ENCODE measurements around the gene NEDD8. TPM values are rescaled to one million over a fixed set of nuclear protein-coding genes. Genes with fewer than 3 reads are reported as not detected.
A peak's percentile ranks its signal among the peaks of the same experiment; 100 is the strongest.
"Not testable (repeated sequence)": the region's sequence is repeated elsewhere in the genome, so short reads cannot be mapped to it uniquely, and the experiment has no call there.

Gene NEDD8
- total and polyA plus RNA-seq, 2 donors (not counting 3 experiments of a cell fraction or from before 2014, with no cell fraction given), result 243 to 316 TPM

GRCh38 chr14:24224618-24225071 is 7.5 kb downstream of the NEDD8 start:
- intact Hi-C loops (cut with micrococcal nuclease), result loop anchor here (1.0 kb wide), 5 partner anchors 8 to 47 kb away; partner anchors contain the start of genes CHMP4A, GMPR2, NEDD8 and RABGGTA
- Histone ChIP-seq H3K27ac (ENCODE audit: insufficient read depth, low read depth, low read length) (peak overlapping the region; percentile 99), H3K79me2 (ENCODE audit: control insufficient read depth, insufficient read depth, low read length) (peaks cover 75% of the 10 kb centered on the region), H3K9me3 (replicated peaks; ENCODE audit: control insufficient read depth, insufficient read depth, low read length) (no peaks in the 10 kb centered on the region), H4K20me1 (replicated peaks; ENCODE audit: control insufficient read depth, extremely low read depth, insufficient read depth, low read length) (no peaks in the 10 kb centered on the region), H3K4me2 (ENCODE audit: insufficient read depth, low read length) (peak overlapping the region; percentile 56), H3K36me3 (ENCODE audit: control insufficient read depth in 2 of 2, extremely low read depth in 1 of 2, insufficient read depth in 2 of 2, low read length in 2 of 2) (peaks cover 0 to 6% of the 10 kb centered on the region in 2 experiments), H3K9me1 (replicated peaks; ENCODE audit: control insufficient read depth, extremely low read depth, insufficient read depth, low read length) (no peaks in the 10 kb centered on the region), H3K4me3 (replicated peaks in 1 of 3; ENCODE audit: insufficient read depth in 1 of 3, low read depth in 1 of 3, low read length in 3 of 3) (no peak overlapping the region), H3K9ac (replicated peaks; ENCODE audit: extremely low read depth, insufficient read depth, low read length) (peak overlapping the region; percentile 73), H2AFZ (ENCODE audit: low read depth, low read length) (no peak overlapping the region), H3K4me1 (ENCODE audit: control insufficient read depth, extremely low read depth, insufficient read depth, low read length) (peaks cover 28% of the 10 kb centered on the region), H3K27me3 (ENCODE audit: control insufficient read depth in 2 of 2, insufficient read depth in 2 of 2, low read length in 2 of 2) (no peaks in the 10 kb centered on the region)
- peak; percentile 95 for DNase-seq (ENCODE audit: low read depth, low spot score)
- dilution Hi-C loops (cut with MboI; ENCODE audit: extremely low pct_ligation_motif_present, low sequenced_read_pairs), result no loop called here
- POLR2A ChIA-PET, result interaction anchor here (0.6 to 3.1 kb wide), 3 partner anchors 10 to 22 kb away, joined by 3 to 21 read pairs (median 4); partner anchors contain the start of genes CHMP4A and MDP1
- BruUV-seq (replicated peaks), result no TSS peak
- TF ChIP-seq GATA2 (IDR thresholded peaks at IDR 0.05; ENCODE audit: insufficient read depth, insufficient read length, low read depth, low read length), result peak; percentile 94
- peak; percentile 78 for TF ChIP-seq POLR2AphosphoS5 (IDR thresholded peaks at IDR 0.05; ENCODE audit: insufficient read depth, low read depth, low read length)
- no peak for TF ChIP-seq MYC (IDR thresholded peaks at IDR 0.05; ENCODE audit: low read depth, low read length)
- peak; percentile 93 for TF ChIP-seq JUN (IDR thresholded peaks at IDR 0.05; ENCODE audit: borderline replicate concordance, insufficient read depth, insufficient read length, low read depth)
- no peak for TF ChIP-seq CTCF (IDR thresholded peaks at IDR 0.05; ENCODE audit: extremely low read depth in 1 of 2, insufficient read depth in 1 of 2, low read depth in 1 of 2, low read length in 2 of 2)
- TF ChIP-seq FOS (IDR thresholded peaks at IDR 0.05; ENCODE audit: borderline replicate concordance, insufficient read depth, low read length), result peak; percentile 83
- FAIRE-seq, result peak; percentile 88
- CTCF ChIA-PET, result interaction anchor here (1.0 to 2.5 kb wide), 7 partner anchors 9 to 83 kb away, joined by 3 to 23 read pairs (median 8); partner anchors contain the start of genes CHMP4A, CIDEB, MDP1 and TINF2

- H3K4me3 ChIP-seq (replicated peaks in 1 of 3; ENCODE audit: insufficient read depth in 1 of 3, low read depth in 1 of 3, low read length in 3 of 3); H3K36me3 ChIP-seq (ENCODE audit: control insufficient read depth in 2 of 2, extremely low read depth in 1 of 2, insufficient read depth in 2 of 2, low read length in 2 of 2); H3K4me2 ChIP-seq (ENCODE audit: insufficient read depth, low read length); intact Hi-C loops (cut with micrococcal nuclease); H3K9me1 ChIP-seq (replicated peaks; ENCODE audit: control insufficient read depth, extremely low read depth, insufficient read depth, low read length); DNase-seq (ENCODE audit: low read depth, low spot score); BruUV-seq (replicated peaks); dilution Hi-C loops (cut with MboI; ENCODE audit: extremely low pct_ligation_motif_present, low sequenced_read_pairs); H4K20me1 ChIP-seq (replicated peaks; ENCODE audit: control insufficient read depth, extremely low read depth, insufficient read depth, low read length); H2AFZ ChIP-seq (ENCODE audit: low read depth, low read length); H3K9me3 ChIP-seq (replicated peaks; ENCODE audit: control insufficient read depth, insufficient read depth, low read length); CTCF ChIA-PET; H3K9ac ChIP-seq (replicated peaks; ENCODE audit: extremely low read depth, insufficient read depth, low read length); FAIRE-seq; H3K27me3 ChIP-seq (ENCODE audit: control insufficient read depth in 2 of 2, insufficient read depth in 2 of 2, low read length in 2 of 2): not testable (repeated sequence)
- Histone ChIP-seq H3K4me1 (ENCODE audit: control insufficient read depth, extremely low read depth, insufficient read depth, low read length) (peaks cover 28% of the 10 kb centered on the region), H3K79me2 (ENCODE audit: control insufficient read depth, insufficient read depth, low read length) (peaks cover 69% of the 10 kb centered on the region), H3K27ac (ENCODE audit: insufficient read depth, low read depth, low read length) (peak overlapping the region; percentile 56)
- POLR2A ChIA-PET, result interaction anchor here (0.6 kb wide), 1 partner anchor 9 kb away, joined by 3 read pairs; no protein-coding TSS in a partner anchor
Measured at GRCh38 chr14:24222987-24223386, 9.2 kb downstream of the NEDD8 start.

Data from endothelial cell of umbilical vein (primary cell).